OCI-LY1 (cell line): ENCODE results near the gene GID8.

Source experiments
- H2AFZ ChIP-seq: fragments of 200-600 bp; sonication (generic), shearing (Covaris generic); 2 replicates; pipeline ENCODE4 v1.6.0; 2014; ENCODE audit warnings: antibody characterized with exemption, mild to moderate bottlenecking, low read length
- H3F3A ChIP-seq: fragments of 200-600 bp; sonication (generic), shearing (Covaris generic); 2 replicates; pipeline ENCODE4 v1.6.0; 2014; ENCODE audit warnings: mild to moderate bottlenecking, antibody characterized with exemption, low read length, moderate library complexity; ENCODE audit not compliant: insufficient read depth
- H3K27ac ChIP-seq: fragments of 200-600 bp; sonication (generic); 2 replicates; pipeline ENCODE4 v1.5.1; 2014; ENCODE audit warnings: low read length, mixed run types, mild to moderate bottlenecking, low read depth; ENCODE audit not compliant: poor library complexity, severe bottlenecking
- H3K27me3 ChIP-seq: fragments of 200-600 bp; sonication (generic); 2 replicates; pipeline ENCODE4 v1.6.0; 2014; ENCODE audit warnings: antibody characterized with exemption, mild to moderate bottlenecking, low read length, moderate library complexity; ENCODE audit not compliant: insufficient read depth
- H3K36me3 ChIP-seq: fragments of 200-600 bp; sonication (generic); 2 replicates; pipeline ENCODE4 v1.6.1; 2014; ENCODE audit warnings: mild to moderate bottlenecking, antibody characterized with exemption, low read length, moderate library complexity, mixed read lengths; ENCODE audit not compliant: insufficient read depth
- H3K4me1 ChIP-seq: fragments of 200-600 bp; sonication (generic); 2 replicates; pipeline ENCODE4 v1.5.1; 2014; ENCODE audit warnings: mild to moderate bottlenecking, low read length, moderate library complexity; ENCODE audit not compliant: insufficient read depth, severe bottlenecking
- H3K4me2 ChIP-seq: fragments of 200-600 bp; sonication (generic), shearing (Covaris generic); 2 replicates; pipeline ENCODE4 v1.6.1; 2014; ENCODE audit warnings: low read length
- H3K4me3 ChIP-seq: fragments of 200-600 bp; sonication (generic); 2 replicates; pipeline ENCODE4 v1.5.1; 2014; ENCODE audit warnings: low read length, low read depth, mild to moderate bottlenecking, mixed read lengths; ENCODE audit not compliant: poor library complexity, severe bottlenecking
- H3K79me2 ChIP-seq: fragments of 200-600 bp; shearing (Covaris generic); 2 replicates; pipeline ENCODE4 v1.6.1; 2016; ENCODE audit warnings: mixed run types, low read length, mixed read lengths; ENCODE audit not compliant: insufficient read depth
- H3K9ac ChIP-seq: fragments of 200-600 bp; sonication (generic), shearing (Covaris generic); 2 replicates; pipeline ENCODE4 v1.6.1; 2014; ENCODE audit warnings: mild to moderate bottlenecking, low read length, mixed read lengths
- H3K9me2 ChIP-seq: fragments of 200-600 bp; sonication (generic), shearing (Covaris generic); 2 replicates; pipeline ENCODE4 v1.6.1; 2014; ENCODE audit warnings: low read depth, mild to moderate bottlenecking, low read length, mixed read lengths
- H3K9me3 ChIP-seq: fragments of 200-600 bp; shearing (Covaris generic); 2 replicates; pipeline ENCODE4 v1.6.1; 2014; ENCODE audit warnings: low read length, mixed read lengths
- H4K20me1 ChIP-seq: fragments of 200-600 bp; sonication (generic), shearing (Covaris generic); 2 replicates; pipeline ENCODE4 v1.6.0; 2016; ENCODE audit warnings: mild to moderate bottlenecking, low read length; ENCODE audit not compliant: insufficient read depth
- EZH2 ChIP-seq: fragments of 200-600 bp; sonication (generic), shearing (Covaris generic); IDR thresholded peaks from 2 replicates; pipeline ENCODE4 v1.8.0; 2017; ENCODE audit warnings: borderline replicate concordance, mixed run types, mild to moderate bottlenecking, antibody characterized with exemption, low read length, moderate library complexity, mixed read lengths
- TF ChIP-seq, protein P1 (sequence below): fragments of 200-600 bp; sonication (generic), shearing (Covaris generic); IDR thresholded peaks from 2 replicates; pipeline ENCODE4 v1.5.1; 2017; ENCODE audit warnings: mild to moderate bottlenecking, antibody characterized with exemption, low read length, moderate library complexity, mixed read lengths

GID8 gene

DNA sequence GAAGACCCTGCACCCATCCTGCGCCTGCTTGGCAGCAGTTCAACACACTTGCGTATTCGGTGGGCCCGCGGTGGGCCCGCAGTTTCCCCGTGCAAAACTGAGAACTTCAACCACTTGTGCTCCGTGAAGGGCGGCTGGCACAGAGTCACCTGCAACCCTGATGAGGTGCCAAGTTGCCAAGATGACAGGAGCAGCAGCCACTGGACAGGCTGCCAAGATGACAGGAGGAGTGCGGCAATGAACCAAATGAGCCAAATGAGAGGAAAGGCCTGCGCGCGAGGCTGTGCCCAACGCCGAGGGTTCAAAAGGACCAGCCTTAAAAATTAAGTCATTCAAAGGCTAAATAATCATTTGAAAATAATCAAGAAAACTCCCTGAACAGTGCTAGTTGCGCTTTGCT is 31.7 kb upstream of the GID8 start:
- H3K27me3 ChIP-seq, result no peaks in the 10 kb centered on the region
- no peak overlapping the region for H3K9ac ChIP-seq
- H3K4me3 ChIP-seq, result no peak overlapping the region
- H3K36me3 ChIP-seq, result peaks cover 97% of the 10 kb centered on the region
- no peaks in the 10 kb centered on the region for H3K9me2 ChIP-seq
- no peaks in the 10 kb centered on the region for H4K20me1 ChIP-seq
- no peak overlapping the region for H3K27ac ChIP-seq
- no peak for TF ChIP-seq EZH2
- TF ChIP-seq, protein P1, sequence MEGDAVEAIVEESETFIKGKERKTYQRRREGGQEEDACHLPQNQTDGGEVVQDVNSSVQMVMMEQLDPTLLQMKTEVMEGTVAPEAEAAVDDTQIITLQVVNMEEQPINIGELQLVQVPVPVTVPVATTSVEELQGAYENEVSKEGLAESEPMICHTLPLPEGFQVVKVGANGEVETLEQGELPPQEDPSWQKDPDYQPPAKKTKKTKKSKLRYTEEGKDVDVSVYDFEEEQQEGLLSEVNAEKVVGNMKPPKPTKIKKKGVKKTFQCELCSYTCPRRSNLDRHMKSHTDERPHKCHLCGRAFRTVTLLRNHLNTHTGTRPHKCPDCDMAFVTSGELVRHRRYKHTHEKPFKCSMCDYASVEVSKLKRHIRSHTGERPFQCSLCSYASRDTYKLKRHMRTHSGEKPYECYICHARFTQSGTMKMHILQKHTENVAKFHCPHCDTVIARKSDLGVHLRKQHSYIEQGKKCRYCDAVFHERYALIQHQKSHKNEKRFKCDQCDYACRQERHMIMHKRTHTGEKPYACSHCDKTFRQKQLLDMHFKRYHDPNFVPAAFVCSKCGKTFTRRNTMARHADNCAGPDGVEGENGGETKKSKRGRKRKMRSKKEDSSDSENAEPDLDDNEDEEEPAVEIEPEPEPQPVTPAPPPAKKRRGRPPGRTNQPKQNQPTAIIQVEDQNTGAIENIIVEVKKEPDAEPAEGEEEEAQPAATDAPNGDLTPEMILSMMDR, result no peak
- no peak overlapping the region for H2AFZ ChIP-seq
- H3K4me1 ChIP-seq, result peaks cover 4% of the 10 kb centered on the region
- H3K79me2 ChIP-seq, result no peaks in the 10 kb centered on the region
- 0 out of 2 replicates have a peak, but pooled peaks cover 3% of the 10 kb centered on the region for H3F3A ChIP-seq
- no peaks in the 10 kb centered on the region for H3K9me3 ChIP-seq
- no peak overlapping the region for H3K4me2 ChIP-seq

DNA sequence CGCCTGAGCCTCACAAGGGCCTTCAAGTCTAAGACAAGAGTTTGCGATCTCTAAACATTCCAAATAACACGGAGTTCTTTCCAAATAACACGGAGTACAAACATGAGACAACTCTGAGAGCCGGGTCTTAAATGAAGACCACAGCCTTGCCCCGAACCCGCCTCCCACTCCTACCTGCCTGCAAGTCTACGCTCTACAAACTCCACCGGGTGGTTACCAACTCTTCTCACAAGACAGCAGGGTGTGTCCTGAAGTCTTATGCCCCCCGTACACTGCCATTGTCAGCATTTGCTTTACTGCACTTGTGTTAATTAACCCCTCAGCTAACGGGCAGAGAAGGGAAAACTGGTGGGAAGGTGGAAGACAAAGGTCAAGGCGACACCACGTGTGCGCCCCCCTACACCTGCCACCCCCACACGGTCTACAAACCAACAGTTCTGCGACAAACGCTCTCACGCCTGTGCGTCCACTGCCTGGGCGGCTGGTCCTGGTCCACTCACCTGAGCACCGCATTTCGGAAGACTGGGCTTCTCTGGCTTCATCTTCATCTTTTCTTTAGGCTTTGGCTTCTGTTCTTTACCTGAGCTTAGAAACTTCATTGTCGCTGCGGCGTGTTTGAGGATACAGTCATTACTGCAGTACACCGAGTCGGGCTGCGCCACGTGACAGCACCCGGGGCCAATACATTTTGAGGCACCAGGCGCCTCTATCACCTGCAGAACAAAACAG is 31.1 kb upstream of the GID8 start:
- Histone ChIP-seq H3K4me3 (no peak overlapping the region), H3K79me2 (no peaks in the 10 kb centered on the region), H3K4me1 (no peaks in the 10 kb centered on the region), H3K36me3 (peaks cover 97% of the 10 kb centered on the region), H3K27me3 (no peaks in the 10 kb centered on the region), H3K9ac (no peak overlapping the region), H3F3A (no peaks in the 10 kb centered on the region), H3K9me3 (no peaks in the 10 kb centered on the region), H3K27ac (no peak overlapping the region), H3K9me2 (no peaks in the 10 kb centered on the region), H4K20me1 (no peaks in the 10 kb centered on the region), H2AFZ (no peak overlapping the region), H3K4me2 (no peak overlapping the region)
- no peak for TF ChIP-seq EZH2
- TF ChIP-seq, protein P1, result no peak

- Histone ChIP-seq H3K9ac (no peak overlapping the region), H3K4me2 (no peak overlapping the region), H2AFZ (no peak overlapping the region), H3K9me2 (no peaks in the 10 kb centered on the region), H3K4me3 (no peak overlapping the region), H3K4me1 (no peaks in the 10 kb centered on the region), H3K27me3 (no peaks in the 10 kb centered on the region), H3K27ac (no peak overlapping the region), H3K36me3 (peaks cover 94% of the 10 kb centered on the region), H3F3A (no peaks in the 10 kb centered on the region), H3K9me3 (no peaks in the 10 kb centered on the region), H3K79me2 (no peaks in the 10 kb centered on the region), H4K20me1 (no peaks in the 10 kb centered on the region)
- TF ChIP-seq, protein P1, result peak; percentile 69
- no peak for TF ChIP-seq EZH2
Measured at GRCh38 chr20:62907384-62908317, 30.3 kb upstream of the GID8 start.
